ENCODE results near the gene NAXD.
"Not testable (repeated sequence)": the region's sequence is repeated elsewhere in the genome, so short reads cannot be mapped to it uniquely, and the experiment has no call there.

The NAXD gene

GRCh38 chr13:110628477-110628793, 13.1 kb downstream of the NAXD start:
- no peak for DNase-seq (ENCODE audit: low read depth)

GRCh38 chr13:110628952-110629701, 13.8 kb downstream of the NAXD start:
- no peak for DNase-seq (ENCODE audit: low read depth)

GRCh38 chr13:110629735-110630134, 14.4 kb downstream of the NAXD start:
- no peak for DNase-seq (ENCODE audit: low read depth)

GRCh38 chr13:110630566-110631119, 15.3 kb downstream of the NAXD start:
- no peak for DNase-seq (ENCODE audit: low read depth)

GRCh38 chr13:110632255-110632654, 16.9 kb downstream of the NAXD start:
- not testable (repeated sequence) for DNase-seq (ENCODE audit: low read depth)

GRCh38 chr13:110633776-110634175, 18.4 kb downstream of the NAXD start:
- DNase-seq (ENCODE audit: low read depth), result no peak

DNA sequence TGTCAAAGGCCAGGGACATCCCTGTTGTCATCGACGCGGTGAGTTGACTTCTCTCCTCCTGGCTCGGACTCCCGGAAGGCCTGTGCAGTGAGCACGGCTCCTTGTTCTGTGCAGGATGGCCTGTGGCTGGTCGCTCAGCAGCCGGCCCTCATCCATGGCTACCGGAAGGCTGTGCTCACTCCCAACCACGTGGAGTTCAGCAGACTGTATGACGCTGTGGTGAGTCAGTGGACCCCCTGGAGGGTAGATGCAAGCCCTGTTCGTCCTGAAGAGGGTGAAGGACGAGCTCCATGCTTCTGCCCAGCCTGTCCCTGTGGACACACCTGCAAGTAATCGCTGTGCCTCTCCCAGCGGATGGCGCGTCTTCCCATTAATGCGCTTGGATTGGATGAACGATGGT, 19.2 kb downstream of the NAXD start:
- DNase-seq (ENCODE audit: low read depth), result peak; percentile 65

GRCh38 chr13:110635405-110636002, 20.2 kb downstream of the NAXD start:
- DNase-seq (ENCODE audit: low read depth), result no peak

DNA sequence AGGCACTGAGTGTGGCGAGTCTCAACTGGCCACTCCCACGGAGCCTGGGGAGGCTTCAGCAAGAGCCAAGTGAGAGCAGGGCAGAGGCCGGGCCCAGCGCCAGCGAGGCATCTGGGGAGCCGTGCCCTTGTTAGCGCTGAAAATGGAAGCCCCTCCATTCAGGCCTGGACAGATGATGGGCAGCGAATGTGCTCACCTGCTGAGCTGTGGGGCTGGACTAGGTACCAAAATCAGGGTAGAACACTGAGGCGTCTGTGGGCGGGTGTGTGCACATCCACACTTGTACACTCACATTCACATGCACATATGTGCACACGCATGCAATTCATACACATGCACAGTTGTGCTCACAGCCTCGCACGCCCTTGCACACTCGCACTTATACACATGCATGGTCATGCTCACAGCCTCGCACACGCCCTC, 20.7 kb downstream of the NAXD start:
- DNase-seq (ENCODE audit: low read depth), result no peak

GRCh38 chr13:110636701-110637201, 21.4 kb downstream of the NAXD start:
- DNase-seq (ENCODE audit: low read depth), result no peak

DNA sequence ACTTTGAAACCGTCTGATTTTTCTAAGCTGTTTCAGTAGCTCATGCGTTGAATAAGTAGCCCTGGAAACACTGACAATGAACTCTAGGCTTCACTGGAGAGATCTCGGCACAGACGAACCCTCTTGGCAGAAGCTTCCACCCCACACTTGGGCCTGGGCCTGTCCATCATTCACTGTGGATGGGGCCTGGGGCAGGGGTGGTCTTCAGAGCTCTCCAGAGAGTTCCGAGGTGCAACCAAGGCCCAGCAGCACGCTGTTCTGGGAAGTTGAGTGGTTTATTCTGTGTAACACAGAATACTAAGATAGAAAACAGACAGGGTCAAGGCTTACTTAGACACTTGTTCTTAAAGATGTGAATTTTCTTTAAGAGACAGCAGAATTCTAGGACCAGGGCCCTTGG, 21.9 kb downstream of the NAXD start:
- no peak for DNase-seq (ENCODE audit: low read depth)

- DNase-seq (ENCODE audit: low read depth), result no peak
These were observed 22.4 kb downstream of the NAXD start for GRCh38 chr13:110637747-110638146.

DNA sequence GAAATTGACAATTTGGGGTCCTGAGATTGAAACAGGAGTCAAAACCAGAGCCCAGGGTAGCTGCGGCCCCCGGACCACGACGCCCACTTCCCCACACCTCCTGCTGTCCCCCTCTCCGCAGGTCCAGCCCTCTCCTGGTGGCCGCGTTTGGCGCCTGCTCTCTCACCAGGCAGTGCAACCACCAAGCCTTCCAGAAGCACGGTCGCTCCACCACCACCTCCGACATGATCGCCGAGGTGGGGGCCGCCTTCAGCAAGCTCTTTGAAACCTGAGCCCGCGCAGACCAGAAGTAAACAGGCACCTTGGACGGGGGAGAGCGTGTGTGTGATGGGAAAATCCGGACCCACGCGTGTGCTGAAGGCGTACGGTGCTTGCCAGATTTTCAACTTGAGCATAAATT, 22.9 kb downstream of the NAXD start:
- no peak for DNase-seq (ENCODE audit: low read depth)

DNA sequence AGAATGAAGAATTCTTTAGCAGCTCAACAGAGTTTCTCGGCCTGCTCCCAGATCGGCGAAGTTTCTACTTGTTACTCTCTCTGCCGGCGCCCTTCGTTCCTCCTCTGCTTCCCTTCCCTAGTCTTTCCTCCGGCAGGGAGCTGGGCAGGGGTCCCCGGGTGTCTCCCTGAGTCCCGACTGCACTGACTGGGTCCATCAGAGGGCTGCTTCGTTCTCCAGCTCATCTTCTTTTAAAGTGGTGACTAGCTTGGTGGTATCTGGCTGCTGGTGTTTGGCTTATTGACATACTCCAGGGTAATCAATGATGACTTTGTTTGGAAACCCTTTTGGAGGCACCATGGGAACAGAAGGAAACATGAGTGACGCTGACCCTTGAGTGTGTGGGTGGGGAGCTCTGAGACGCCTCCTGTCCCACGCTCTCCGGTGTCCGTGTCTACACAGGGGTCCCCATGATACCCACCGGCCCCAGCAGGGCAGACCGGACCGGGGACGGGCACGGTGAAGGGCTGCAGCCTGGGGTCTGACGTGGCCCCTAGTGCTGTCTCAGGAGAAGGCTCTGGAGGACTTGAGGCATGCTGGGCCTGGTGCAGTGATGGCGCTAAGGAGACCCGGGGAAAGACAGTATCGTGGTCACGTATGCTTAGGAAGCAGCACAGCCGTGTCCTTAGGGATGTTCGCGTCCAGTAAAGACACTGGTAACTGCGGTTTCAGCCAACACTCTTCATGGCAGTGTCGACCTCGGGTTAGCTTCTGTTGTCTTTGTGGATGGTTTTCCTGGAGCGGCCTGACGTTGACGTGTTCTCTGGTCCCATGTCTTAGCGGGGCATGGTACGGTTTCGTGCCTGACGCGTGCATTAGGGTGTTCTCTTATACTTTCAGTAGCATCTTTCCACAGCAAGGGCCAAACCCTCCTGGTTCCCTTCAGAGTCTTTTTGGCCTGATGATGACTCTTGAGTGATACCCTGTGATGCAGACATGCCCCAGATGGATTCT, 23.8 kb downstream of the NAXD start:
- DNase-seq (ENCODE audit: low read depth), result no peak

- DNase-seq (ENCODE audit: low read depth), result no peak
These were observed 24.6 kb downstream of the NAXD start for GRCh38 chr13:110639935-110640334.

DNA sequence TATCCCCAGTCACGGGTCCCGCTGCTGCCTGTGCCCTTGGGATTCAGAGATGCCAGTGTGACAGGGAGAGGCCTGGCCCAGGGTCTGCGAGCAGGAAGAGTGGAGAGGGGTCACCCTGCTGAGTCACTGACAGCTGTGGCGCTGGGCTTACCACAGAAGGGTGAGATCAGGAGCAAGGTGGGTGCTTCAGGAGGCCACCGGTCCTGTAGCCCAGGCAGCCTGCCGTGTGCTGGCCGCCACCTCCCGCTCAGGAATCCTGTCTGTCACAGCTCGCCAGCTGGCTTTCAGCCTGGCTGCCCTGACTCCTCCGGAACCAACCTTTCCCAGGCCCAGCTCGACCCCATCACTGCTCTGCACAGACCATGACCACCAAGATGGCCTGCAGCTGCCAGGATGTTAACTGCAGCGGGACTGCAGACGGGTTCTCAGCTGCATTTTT, 25.3 kb downstream of the NAXD start:
- no peak for DNase-seq (ENCODE audit: low read depth)

DNA sequence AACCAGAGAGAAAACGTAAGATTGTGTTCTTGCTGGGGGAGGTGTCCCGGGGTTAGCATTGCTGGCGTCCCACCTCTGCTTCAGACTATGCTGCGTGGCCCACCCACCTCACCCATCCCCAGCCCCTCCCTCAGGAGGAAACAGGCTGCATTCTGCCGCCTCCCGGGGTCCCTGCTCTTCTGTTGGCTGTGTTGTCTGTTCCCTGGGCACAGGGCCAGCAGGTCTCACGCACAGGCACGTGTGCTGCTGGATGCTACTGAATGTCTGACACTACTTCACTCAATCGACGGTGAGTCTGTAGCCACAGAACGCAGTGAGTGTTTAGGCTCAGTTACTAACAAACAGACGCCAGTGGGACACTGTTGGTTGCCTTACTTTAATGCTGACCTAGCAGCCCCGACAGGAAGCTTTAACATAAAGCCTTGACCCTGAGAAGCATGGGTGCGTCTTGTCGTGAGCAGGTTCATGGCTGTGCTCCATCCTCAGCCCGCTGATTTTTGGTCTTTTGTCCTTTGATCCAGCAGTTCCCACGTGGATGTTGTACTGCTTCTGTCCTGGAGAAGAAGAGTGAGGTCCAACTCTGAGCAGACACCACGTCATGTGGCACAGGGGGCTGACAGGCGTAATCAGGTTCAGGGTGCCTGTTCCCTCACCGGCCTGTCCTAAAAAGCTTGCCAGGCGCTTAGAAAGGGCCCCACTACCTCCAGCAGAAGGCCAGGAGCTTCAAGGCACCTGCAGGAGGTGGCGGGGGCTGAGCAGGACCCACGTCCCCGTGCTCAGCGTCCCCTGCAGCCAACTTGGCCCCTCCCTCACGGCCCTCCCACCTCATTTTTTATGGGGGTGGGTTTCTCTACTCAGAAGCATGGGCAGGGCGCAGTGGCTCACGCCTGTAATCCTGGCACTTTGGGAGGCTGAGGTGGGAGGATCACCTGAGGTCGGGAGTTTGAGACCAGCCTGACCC, 26.0 kb downstream of the NAXD start:
- no peak for DNase-seq (ENCODE audit: low read depth)

GRCh38 chr13:110642291-110642981, 27.1 kb downstream of the NAXD start:
- no peak for DNase-seq (ENCODE audit: low read depth)

GRCh38 chr13:110643324-110643723, 28.0 kb downstream of the NAXD start:
- no peak for DNase-seq (ENCODE audit: low read depth)

DNA sequence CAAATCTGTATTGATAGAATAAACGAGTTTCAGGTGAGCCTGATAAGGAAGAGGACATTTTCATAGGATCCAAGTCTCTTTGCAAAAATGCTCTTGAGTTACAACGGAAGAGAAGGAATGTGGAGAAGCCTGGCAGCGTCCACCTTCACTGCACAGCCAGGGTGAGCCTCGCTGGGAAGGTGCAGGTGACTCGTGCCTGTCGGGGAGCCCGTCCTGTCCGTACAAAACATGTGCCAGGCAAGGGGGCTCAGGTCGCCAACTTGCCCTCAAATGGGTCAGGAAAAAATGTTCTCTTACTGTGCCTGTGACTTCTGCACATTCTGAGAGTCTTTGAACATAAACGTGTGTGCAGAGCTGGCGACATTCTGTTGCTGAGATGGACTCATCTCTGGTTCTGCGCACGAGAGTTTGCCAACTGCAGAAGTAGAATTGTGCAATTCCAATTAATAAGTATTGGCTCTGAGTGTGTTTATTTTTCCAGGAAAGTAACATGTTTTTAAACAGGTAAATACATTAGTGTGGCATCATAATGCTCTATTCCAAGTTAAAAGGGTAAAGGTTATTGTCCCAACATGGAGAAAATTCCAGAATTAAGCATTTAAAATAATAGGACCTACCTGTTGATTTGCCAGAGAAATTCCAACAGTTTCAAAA, 28.6 kb downstream of the NAXD start:
- no peak for DNase-seq (ENCODE audit: low read depth)
